NCI-H69 (cell line): ENCODE data around the gene PRSS38.

Experiments used
- DNase-seq: peaks from one replicate; lab custom pipeline; 2025; lab: John Stamatoyannopoulos, UW

PRSS38 gene

GRCh38 chr1:227815468-227816409, at the start of gene PRSS38:
Gene PRSS38 (plus strand): TSS chr1:227815675. CDS start chr1:227815717, 42 bp downstream.
- no peak for DNase-seq

- DNase-seq = peak; percentile 99
Observed at GRCh38 chr1:227766015-227766634, 49.4 kb upstream of the PRSS38 start.

- peak; percentile 62 for DNase-seq
Observed at GRCh38 chr1:227766653-227767277, 48.7 kb upstream of the PRSS38 start.

GRCh38 chr1:227767401-227768124, 47.9 kb upstream of the PRSS38 start:
- DNase-seq = no peak

- DNase-seq = peak; percentile 36
Observed at GRCh38 chr1:227768125-227768439, 47.4 kb upstream of the PRSS38 start.

- no peak for DNase-seq
Observed at GRCh38 chr1:227768640-227769039, 46.8 kb upstream of the PRSS38 start.

GRCh38 chr1:227769047-227769935, 46.2 kb upstream of the PRSS38 start:
- DNase-seq = no peak

GRCh38 chr1:227769936-227770494, 45.5 kb upstream of the PRSS38 start:
- no peak for DNase-seq

- DNase-seq = no peak
Observed at GRCh38 chr1:227770812-227771211, 44.7 kb upstream of the PRSS38 start.

- no peak for DNase-seq
Observed at GRCh38 chr1:227771326-227771725, 44.1 kb upstream of the PRSS38 start.

GRCh38 chr1:227771771-227772170, 43.7 kb upstream of the PRSS38 start:
- DNase-seq = no peak

- no peak for DNase-seq
Observed at GRCh38 chr1:227773558-227773957, 41.9 kb upstream of the PRSS38 start.

- DNase-seq = peak; percentile 28
Observed at GRCh38 chr1:227774051-227774731, 41.3 kb upstream of the PRSS38 start.

GRCh38 chr1:227774821-227775661, 40.4 kb upstream of the PRSS38 start:
- DNase-seq = no peak

- DNase-seq = no peak
Observed at GRCh38 chr1:227775841-227776240, 39.6 kb upstream of the PRSS38 start.

- DNase-seq = no peak
Observed at GRCh38 chr1:227776331-227776771, 39.1 kb upstream of the PRSS38 start.

GRCh38 chr1:227777156-227777555, 38.3 kb upstream of the PRSS38 start:
- no peak for DNase-seq

GRCh38 chr1:227777646-227778045, 37.8 kb upstream of the PRSS38 start:
- no peak for DNase-seq

GRCh38 chr1:227778401-227778947, 37.0 kb upstream of the PRSS38 start:
- DNase-seq = peak; percentile 94
